ENCODE results near the gene SIAH2. TPM values are rescaled to one million over a fixed set of nuclear protein-coding genes. Genes with fewer than 3 reads are reported as not detected.

The SIAH2 gene, protein sequence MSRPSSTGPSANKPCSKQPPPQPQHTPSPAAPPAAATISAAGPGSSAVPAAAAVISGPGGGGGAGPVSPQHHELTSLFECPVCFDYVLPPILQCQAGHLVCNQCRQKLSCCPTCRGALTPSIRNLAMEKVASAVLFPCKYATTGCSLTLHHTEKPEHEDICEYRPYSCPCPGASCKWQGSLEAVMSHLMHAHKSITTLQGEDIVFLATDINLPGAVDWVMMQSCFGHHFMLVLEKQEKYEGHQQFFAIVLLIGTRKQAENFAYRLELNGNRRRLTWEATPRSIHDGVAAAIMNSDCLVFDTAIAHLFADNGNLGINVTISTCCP
- 36.5 and 47.7 TPM in 2 replicates for total RNA-seq

GRCh38 chr3:150763122-150763840 is at the start of gene SIAH2:
TSS of gene SIAH2 (minus strand) at chr3:150763169. CDS start at chr3:150762849, 320 bp downstream.

GRCh38 chr3:150703756-150704344 is 59.1 kb downstream of the SIAH2 start, which contains the start of gene ERICH6:
TSS of gene ERICH6 (minus strand) at chr3:150703920. CDS start at chr3:150703898, 22 bp downstream.

Other genes starting within 250 kb of the SIAH2 start
- gene SERP1, start 216.7 kb downstream of the SIAH2 start, total RNA-seq, result 185 and 209 TPM in 2 replicates
- 92.4 and 105 TPM in 2 replicates for gene EIF2A, start 216.4 kb downstream of the SIAH2 start, total RNA-seq
- gene SELENOT, start 159.8 kb downstream of the SIAH2 start, total RNA-seq, result 65.8 and 103 TPM in 2 replicates
- not detected in 2 replicates for gene ERICH6, start 59.2 kb downstream of the SIAH2 start, total RNA-seq
- not detected in 2 replicates for gene MINDY4B, start 142.3 kb upstream of the SIAH2 start, total RNA-seq
- not detected in 2 replicates for gene CLRN1, start 209.6 kb upstream of the SIAH2 start, total RNA-seq

Measured in mesangial cell (primary cell).